CD4-positive, alpha-beta T cell (primary cell): ENCODE measurements around the gene TAMM41. TPM values are rescaled to one million over a fixed set of nuclear protein-coding genes. Genes with fewer than 3 reads are reported as not detected.
A peak's percentile ranks its signal among the peaks of the same experiment; 100 is the strongest.
"Not testable (repeated sequence)": the region's sequence is repeated elsewhere in the genome, so short reads cannot be mapped to it uniquely, and the experiment has no call there.

Experiments
- ATAC-seq: fragments of 200-7000 bp; cut with Tn5 transposase; one replicate; pipeline ENCODE4 v1.10.0; 2022; ENCODE audit warnings: mild to moderate bottlenecking; ENCODE audit not compliant: poor library complexity
- CTCF ChIA-PET: fragments of 350-600 bp; sonication (Branson Sonifier 250); formaldehyde crosslinking; loops from one replicate; lab custom pipeline; 2021; ENCODE audit warnings: antibody characterized with exemption, inconsistent platforms; lab: Charles Lee
- POLR2A ChIA-PET: fragments of 350-600 bp; sonication (Branson Sonifier 250); formaldehyde crosslinking; loops from one replicate; lab custom pipeline; 2021; ENCODE audit warnings: antibody characterized with exemption, inconsistent platforms; lab: Charles Lee
- DNase-seq, 14 experiments: peaks; one replicate each; pipeline ENCODE4 v3.0.0-alpha.2; 2013 to 2020; ENCODE audit warnings: mixed read lengths in 2 of 14
- H3K27ac ChIP-seq, 2 donors: one replicate each; pipeline versions ENCODE4 v1.5.1 to v1.7.0; 2013; ENCODE audit warnings: low read length in 2 of 2, low read depth in 1 of 2, mild to moderate bottlenecking in 1 of 2
- H3K27me3 ChIP-seq, 2 experiments: 1 replicate in 1 of 2; 2 replicates in 1 of 2; pipeline versions ENCODE4 v1.6.1 to v1.7.0; 2013; ENCODE audit warnings: low read length in 2 of 2, control low read depth in 1 of 2, mild to moderate bottlenecking in 1 of 2, moderate library complexity in 1 of 2; ENCODE audit not compliant: insufficient read depth in 2 of 2, control insufficient read depth in 1 of 2
- H3K36me3 ChIP-seq: one replicate; pipeline ENCODE4 v1.6.1; 2013; ENCODE audit warnings: low read length, control low read depth; ENCODE audit not compliant: insufficient read depth
- H3K4me1 ChIP-seq: one replicate; pipeline ENCODE4 v1.6.1; 2013; ENCODE audit warnings: low read length, control low read depth; ENCODE audit not compliant: insufficient read depth
- H3K4me3 ChIP-seq: one replicate; pipeline ENCODE4 v1.5.1; 2013; ENCODE audit warnings: mild to moderate bottlenecking, low read length, moderate library complexity
- H3K9me3 ChIP-seq, 2 experiments: 1 replicate in 1 of 2; 2 replicates in 1 of 2; pipeline versions ENCODE4 v1.6.1 to v1.7.0; 2013; ENCODE audit warnings: low read length in 2 of 2, mild to moderate bottlenecking in 2 of 2, control low read depth in 1 of 2, moderate library complexity in 1 of 2; ENCODE audit not compliant: control insufficient read depth in 1 of 2, insufficient read depth in 1 of 2
- H3K27ac Mint-ChIP-seq: one replicate; pipeline ENCODE4 v1.8.0; 2020; ENCODE audit warnings: mixed read lengths
- H3K27me3 Mint-ChIP-seq: one replicate; pipeline ENCODE4 v1.8.0; 2021; ENCODE audit warnings: mixed read lengths
- H3K36me3 Mint-ChIP-seq: one replicate; pipeline ENCODE4 v1.8.0; 2021; ENCODE audit warnings: low read depth, mixed read lengths
- H3K4me1 Mint-ChIP-seq: one replicate; pipeline ENCODE4 v1.8.0; 2021; ENCODE audit warnings: low read depth, mixed read lengths
- H3K4me3 Mint-ChIP-seq: one replicate; pipeline ENCODE4 v1.8.0; 2020; ENCODE audit warnings: mild to moderate bottlenecking, mixed read lengths
- H3K9me3 Mint-ChIP-seq: one replicate; pipeline ENCODE4 v1.8.0; 2020; ENCODE audit warnings: mixed read lengths
- CTCF ChIP-seq: fragments of 200-600 bp; IDR thresholded peaks from one replicate; pipeline ENCODE4 v1.8.0; 2022; ENCODE audit warnings: antibody characterized with exemption, mild to moderate bottlenecking
- intact Hi-C, 2 experiments: fragments of 100-400 bp; cut with DNase I in 1 of 2; cut with micrococcal nuclease in 1 of 2; formaldehyde crosslinking; loops; one replicate each; pipeline versions ENCODE4 v1.15.1 to v1.9.0; 2023 to 2025; cut with DNase I, micrococcal nuclease
- polyA plus RNA-seq, 2 donors: library from polyadenylated mRNA; unstranded; fragments of 120-200 nt; gene quantifications; one replicate each; pipeline ENCODE4 v1.2.1, GENCODE V29; 2013
- total RNA-seq, 174 experiments: library from RNA in 2 of 174; stranded (reverse) in 2 of 174; gene quantifications; one replicate each; pipeline ENCODE4 v1.2.3 and lab custom pipeline; 2021 to 2026

TAMM41 gene
- total RNA-seq = 10 to 100 TPM; 19.7 to 22.0 TPM
- polyA plus RNA-seq (2013, experiment 1 of 2) = 17.2 TPM
- 32.6 TPM for polyA plus RNA-seq (2013, experiment 2 of 2)
- 7.0 to 46.9 (median 19.4) reads per million in 172 experiments for total RNA-seq (lab: John Stamatoyannopoulos, UW)

DNA sequence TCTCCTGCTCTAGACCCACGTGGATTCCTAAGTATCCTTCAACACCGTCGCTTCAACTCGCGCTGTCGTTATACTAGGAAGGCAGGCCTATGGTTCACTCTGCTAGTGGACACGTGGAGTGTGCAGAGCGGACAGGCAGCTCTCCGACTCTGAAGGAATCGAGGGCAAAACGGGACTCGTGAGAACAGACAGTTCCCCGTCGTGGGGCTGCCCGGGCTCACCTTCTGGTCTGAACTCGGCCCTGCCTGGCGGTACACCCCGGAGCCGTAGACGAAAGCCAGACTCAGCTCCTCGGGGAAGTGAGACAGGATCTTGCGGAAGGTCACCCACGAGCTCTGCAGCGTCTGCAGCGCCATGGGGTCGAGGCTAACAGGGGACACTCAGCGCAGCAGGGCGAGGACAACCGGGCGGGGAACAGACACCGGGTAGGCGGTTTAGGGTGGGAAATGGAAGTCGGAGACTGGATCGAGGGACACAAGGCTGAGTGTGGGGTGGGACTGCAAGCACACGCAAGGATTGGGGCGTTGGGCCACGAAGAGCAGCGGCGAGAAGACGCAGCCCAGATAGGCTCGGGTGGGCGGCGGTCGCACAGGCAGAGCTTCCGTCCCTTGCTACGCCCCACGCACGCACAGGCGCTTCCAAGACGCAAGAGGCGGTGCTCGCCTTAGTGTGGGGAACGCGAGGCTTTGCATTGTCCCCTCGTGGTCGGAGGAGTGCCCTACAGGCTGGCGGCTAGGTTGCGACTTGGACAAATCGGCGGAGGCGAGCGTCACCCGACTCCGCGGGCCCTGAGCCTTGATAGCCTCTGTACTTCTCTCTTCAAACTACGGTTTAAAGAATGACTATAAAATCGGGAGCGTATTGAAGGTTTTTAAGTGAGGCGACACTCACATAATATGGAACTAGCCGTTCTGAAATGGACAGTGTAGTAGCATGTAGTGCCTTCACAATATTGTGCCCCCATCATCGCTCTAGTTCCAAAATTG, at the start of gene TAMM41:
Gene TAMM41, minus strand, starts transcription at position 605 of the 986 bp plus-strand sequence. Its CDS starts 249 bp downstream, at position 356.
- peaks cover 44% of the 10 kb centered on the region for H3K4me1 Mint-ChIP-seq
- TF ChIP-seq CTCF = peak; percentile 76
- H3K9me3 ChIP-seq = no peaks in the 10 kb centered on the region
- peak within 1 kb of the TSS; percentile 95 for H3K4me3 Mint-ChIP-seq
- peaks cover 23% of the 10 kb centered on the region for H3K36me3 ChIP-seq
- no peaks in the 10 kb centered on the region for H3K9me3 Mint-ChIP-seq
- peaks cover 49% of the 10 kb centered on the region for H3K36me3 Mint-ChIP-seq
- H3K27me3 ChIP-seq = no peaks in the 10 kb centered on the region
- peaks cover 33% of the 10 kb centered on the region for H3K4me1 ChIP-seq
- H3K27ac ChIP-seq = peak within 1 kb of the TSS; percentile 59 to 69
- DNase-seq (peak; percentile 78 to 94 (median 87)), ATAC-seq (peak; percentile 99)
- H3K27ac Mint-ChIP-seq = peak within 1 kb of the TSS; percentile 93
- CTCF ChIA-PET = interaction anchor here (0.6 to 1.5 kb wide), 7 partner anchors 9 to 573 kb away, joined by 3 to 5 read pairs (median 3); partner anchors contain the start of gene ATG7
- peak within 1 kb of the TSS; percentile 95 for H3K4me3 ChIP-seq
- POLR2A ChIA-PET = interaction anchor here (0.6 to 3.0 kb wide), 13 partner anchors 9 to 1634 kb away, joined by 3 to 22 read pairs (median 5); partner anchors contain the start of genes ATG7, HDAC11, RAF1 and TSEN2
- intact Hi-C loops = loop anchor here in 1 of 2 experiments (5.0 kb wide), 4 partner anchors 79 to 636 kb away; partner anchors contain the start of genes ATG7 and TSEN2
- no peaks in the 10 kb centered on the region for H3K27me3 Mint-ChIP-seq

- Histone ChIP-seq H3K4me1 (no peaks in the 10 kb centered on the region), H3K27me3 (peaks cover 0 to 2% of the 10 kb centered on the region in 2 experiments), H3K27ac (no peak overlapping the region), H3K9me3 (peaks cover 0 to 3% of the 10 kb centered on the region in 2 experiments), H3K4me3 (no peak overlapping the region), H3K36me3 (no peaks in the 10 kb centered on the region)
- intact Hi-C loops = no loop called here
- H3K9me3 Mint-ChIP-seq = no peaks in the 10 kb centered on the region
- no peak for TF ChIP-seq CTCF
- H3K4me1 Mint-ChIP-seq = no peaks in the 10 kb centered on the region
- H3K36me3 Mint-ChIP-seq = no peaks in the 10 kb centered on the region
- H3K27ac Mint-ChIP-seq = no peak overlapping the region
- DNase-seq (no peak), ATAC-seq (no peak)
- no peak overlapping the region for H3K4me3 Mint-ChIP-seq
- ChIA-PET POLR2A (no interaction called here), CTCF (no interaction called here)
- peaks cover 12% of the 10 kb centered on the region for H3K27me3 Mint-ChIP-seq
These were observed 32.2 kb upstream of the TAMM41 start for GRCh38 chr3:11878837-11879236.

- H3K27me3 ChIP-seq, H3K4me1 Mint-ChIP-seq, H3K27ac Mint-ChIP-seq, H3K4me3 Mint-ChIP-seq, H3K9me3 Mint-ChIP-seq, H3K36me3 ChIP-seq, DNase-seq, H3K36me3 Mint-ChIP-seq, H3K4me1 ChIP-seq, intact Hi-C loops, ATAC-seq, CTCF ChIA-PET, POLR2A ChIA-PET, H3K4me3 ChIP-seq, H3K9me3 ChIP-seq, H3K27ac ChIP-seq: not testable (repeated sequence)
- peaks cover 25% of the 10 kb centered on the region for H3K27me3 Mint-ChIP-seq
These were observed 28.0 kb upstream of the TAMM41 start for GRCh38 chr3:11874707-11875106.

GRCh38 chr3:11863739-11864138, 17.1 kb upstream of the TAMM41 start:
- DNase-seq, ATAC-seq, POLR2A ChIA-PET, H3K36me3 Mint-ChIP-seq, intact Hi-C loops, H3K27ac ChIP-seq, H3K36me3 ChIP-seq, H3K9me3 ChIP-seq, H3K27me3 ChIP-seq, H3K4me1 ChIP-seq, H3K9me3 Mint-ChIP-seq, H3K4me3 ChIP-seq, H3K27ac Mint-ChIP-seq, H3K4me3 Mint-ChIP-seq, CTCF ChIA-PET, H3K4me1 Mint-ChIP-seq: not testable (repeated sequence)
- H3K27me3 Mint-ChIP-seq = peaks cover 48% of the 10 kb centered on the region

GRCh38 chr3:11862584-11862983, 15.9 kb upstream of the TAMM41 start:
- H3K27me3 ChIP-seq, DNase-seq, H3K9me3 Mint-ChIP-seq, H3K4me1 Mint-ChIP-seq, H3K4me3 ChIP-seq, H3K9me3 ChIP-seq, CTCF ChIA-PET, ATAC-seq, H3K36me3 ChIP-seq, intact Hi-C loops, POLR2A ChIA-PET, H3K36me3 Mint-ChIP-seq, H3K27ac ChIP-seq, H3K4me3 Mint-ChIP-seq, H3K27ac Mint-ChIP-seq, H3K4me1 ChIP-seq: not testable (repeated sequence)
- H3K27me3 Mint-ChIP-seq = peaks cover 52% of the 10 kb centered on the region
